Mesenchymal stem cell (in vitro differentiated cells and primary cell): ENCODE results near the gene SMIM10L1. TPM values are rescaled to one million over a fixed set of nuclear protein-coding genes. Genes with fewer than 3 reads are reported as not detected.

Source experiments
- DNase-seq: peaks from one replicate; pipeline ENCODE4 v3.0.0-alpha.2; 2013
- H2AFZ ChIP-seq: one replicate; pipeline ENCODE4 v1.6.1; 2013; ENCODE audit warnings: low read depth, mild to moderate bottlenecking, control low read depth, inconsistent platforms, low read length, moderate library complexity
- H2AK5ac ChIP-seq: 2 replicates; pipeline ENCODE4 v1.6.1; 2013; ENCODE audit warnings: low read length, moderate library complexity, mild to moderate bottlenecking, inconsistent platforms; ENCODE audit not compliant: severe bottlenecking
- H2BK120ac ChIP-seq: one replicate; pipeline ENCODE4 v1.6.1; 2013; ENCODE audit warnings: low read depth, mild to moderate bottlenecking, inconsistent platforms, low read length, moderate library complexity
- H2BK12ac ChIP-seq, 2 experiments: one replicate each; pipeline ENCODE4 v1.6.1; 2013; ENCODE audit warnings: inconsistent platforms in 2 of 2, low read length in 2 of 2, mild to moderate bottlenecking in 2 of 2, moderate library complexity in 2 of 2, control low read depth in 1 of 2
- H2BK15ac ChIP-seq: one replicate; pipeline ENCODE4 v1.6.1; 2013; ENCODE audit warnings: mild to moderate bottlenecking, low read depth, inconsistent platforms; ENCODE audit not compliant: poor library complexity, severe bottlenecking
- H2BK5ac ChIP-seq: 2 replicates; pipeline ENCODE4 v1.6.1; 2013; ENCODE audit warnings: low read depth, mild to moderate bottlenecking, low read length, control low read depth, inconsistent platforms; ENCODE audit not compliant: poor library complexity, severe bottlenecking
- H3K14ac ChIP-seq, 2 experiments: one replicate each; pipeline ENCODE4 v1.6.1; 2013; ENCODE audit warnings: inconsistent platforms in 2 of 2, low read length in 2 of 2, control low read depth in 1 of 2, mild to moderate bottlenecking in 1 of 2, moderate library complexity in 1 of 2
- H3K18ac ChIP-seq, 2 experiments: one replicate each; pipeline ENCODE4 v1.6.1; 2013; ENCODE audit warnings: inconsistent platforms in 2 of 2, low read length in 2 of 2, control low read depth in 1 of 2, low read depth in 1 of 2, mild to moderate bottlenecking in 1 of 2
- H3K23ac ChIP-seq, 2 experiments: one replicate each; pipeline ENCODE4 v1.6.1; 2013; ENCODE audit warnings: inconsistent platforms in 2 of 2, low read length in 2 of 2, mild to moderate bottlenecking in 2 of 2, moderate library complexity in 2 of 2, control low read depth in 1 of 2
- H3K27ac ChIP-seq: 2 replicates; pipeline ENCODE4 v1.5.1; 2013; ENCODE audit warnings: mild to moderate bottlenecking, moderate library complexity, low read length, control low read depth, inconsistent platforms; ENCODE audit not compliant: poor library complexity, severe bottlenecking
- H3K27me3 ChIP-seq, 2 experiments: 2 replicates each; pipeline versions ENCODE4 v1.6.1 to v1.7.0; 2013; ENCODE audit warnings: low read length in 2 of 2, mild to moderate bottlenecking in 2 of 2, moderate library complexity in 2 of 2, control low read depth in 1 of 2, inconsistent platforms in 1 of 2; ENCODE audit not compliant: control insufficient read depth in 1 of 2, insufficient read depth in 1 of 2
- H3K36me3 ChIP-seq, 2 experiments: 2 replicates each; pipeline versions ENCODE4 v1.6.1 to v1.7.0; 2013; ENCODE audit warnings: low read length in 2 of 2, control low read depth in 1 of 2, inconsistent platforms in 1 of 2, low read depth in 1 of 2, mild to moderate bottlenecking in 1 of 2; ENCODE audit not compliant: insufficient read depth in 2 of 2, control insufficient read depth in 1 of 2
- H3K4ac ChIP-seq, 2 experiments: one replicate each; pipeline ENCODE4 v1.6.1; 2013; ENCODE audit warnings: inconsistent platforms in 2 of 2, low read length in 2 of 2, mild to moderate bottlenecking in 2 of 2, moderate library complexity in 2 of 2, control low read depth in 1 of 2, low read depth in 1 of 2
- H3K4me1 ChIP-seq: 2 replicates; pipeline ENCODE4 v1.6.1; 2013; ENCODE audit warnings: low read depth, low read length, control low read depth; ENCODE audit not compliant: control insufficient read depth, insufficient read depth
- H3K4me2 ChIP-seq: 2 replicates; pipeline ENCODE4 v1.6.1; 2013; ENCODE audit warnings: low read length, mild to moderate bottlenecking, inconsistent platforms; ENCODE audit not compliant: poor library complexity, severe bottlenecking
- H3K4me3 ChIP-seq, 2 experiments: 2 replicates each; pipeline versions ENCODE4 v1.5.1 to v1.7.0; 2013; ENCODE audit warnings: low read length in 2 of 2, mild to moderate bottlenecking in 2 of 2, control low read depth in 1 of 2, low read depth in 1 of 2; ENCODE audit not compliant: insufficient read depth in 1 of 2
- H3K79me1 ChIP-seq: replicated peaks from 2 replicates; pipeline ENCODE4 v1.6.1; 2013; ENCODE audit warnings: mild to moderate bottlenecking, control low read depth, low read length, inconsistent platforms; ENCODE audit not compliant: poor library complexity, severe bottlenecking
- H3K9ac ChIP-seq: 2 replicates; pipeline ENCODE4 v1.7.0; 2013; ENCODE audit warnings: mild to moderate bottlenecking, low read length, moderate library complexity
- H3K9me3 ChIP-seq: 2 replicates; pipeline ENCODE4 v1.7.0; 2013; ENCODE audit warnings: mild to moderate bottlenecking, low read length; ENCODE audit not compliant: control insufficient read depth
- H4K8ac ChIP-seq: one replicate; pipeline ENCODE4 v1.6.1; 2013; ENCODE audit warnings: inconsistent platforms, mild to moderate bottlenecking, low read length, moderate library complexity
- H4K91ac ChIP-seq: one replicate; pipeline ENCODE4 v1.6.1; 2013; ENCODE audit warnings: mild to moderate bottlenecking, low read length, inconsistent platforms
- WGBS: methylation state at CpG from one replicate; pipeline ENCODE4 v1.1.7; 2013; ENCODE audit warnings: mixed read lengths; 5-methylcytosine and 5-hydroxymethylcytosine counted together
- polyA plus RNA-seq, 2 experiments: library from polyadenylated mRNA; stranded (reverse); fragments of 200-250 nt; gene quantifications; one replicate each; pipeline ENCODE4 v1.2.3, GENCODE V29; 2013

SMIM10L1 gene
- polyA plus RNA-seq (2013, experiment 1 of 2): 17.9 TPM
- 17.6 TPM for polyA plus RNA-seq (2013, experiment 2 of 2)

- peak within 1 kb of the TSS; percentile 99 for H3K9ac ChIP-seq
- H4K91ac ChIP-seq: peak within 1 kb of the TSS; percentile 96
- peak within 1 kb of the TSS; percentile 96 for H4K8ac ChIP-seq
- H3K27ac ChIP-seq: peak within 1 kb of the TSS; percentile 95
- peak within 1 kb of the TSS; percentile 20 for H2BK120ac ChIP-seq
- H3K4me2 ChIP-seq: peak within 1 kb of the TSS; percentile 67
- WGBS: 0% methylated on average over 70 of the region's 70 CpGs
- H2BK15ac ChIP-seq: peak within 1 kb of the TSS; percentile 50
- peak within 1 kb of the TSS in 1 of 2 experiments; percentile 93 for H3K23ac ChIP-seq
- H3K4ac ChIP-seq: peak within 1 kb of the TSS; percentile 86 to 96
- H2BK12ac ChIP-seq: peak within 1 kb of the TSS in 1 of 2 experiments; percentile 31
- H3K4me1 ChIP-seq: peaks cover 1% of the 10 kb centered on the region
- H3K27me3 ChIP-seq: no peaks in the 10 kb centered on the region
- H3K36me3 ChIP-seq: peaks cover 0 to 20% of the 10 kb centered on the region in 2 experiments
- peak within 1 kb of the TSS; percentile 88 to 95 for H3K4me3 ChIP-seq
- peak within 1 kb of the TSS; percentile 78 to 99 for H3K18ac ChIP-seq
- H2AFZ ChIP-seq: peak within 1 kb of the TSS; percentile 100
- H3K9me3 ChIP-seq: no peaks in the 10 kb centered on the region
- H2AK5ac ChIP-seq: no peak within 1 kb of the TSS
- peak; percentile 97 for DNase-seq
- peak within 1 kb of the TSS; percentile 79 for H2BK5ac ChIP-seq
- H3K79me1 ChIP-seq: peaks cover 8% of the 10 kb centered on the region
- peak within 1 kb of the TSS in 1 of 2 experiments; percentile 100 for H3K14ac ChIP-seq
Observed at GRCh38 chr12:11171145-11171968, at the start of gene SMIM10L1. Gene SMIM10L1 (plus strand): TSS chr12:11171194. CDS start chr12:11171357, 163 bp downstream.

GRCh38 chr12:11130382-11130781, 40.6 kb upstream of the SMIM10L1 start:
- H3K4ac ChIP-seq: no peak overlapping the region
- no peak overlapping the region for H2BK120ac ChIP-seq
- H4K91ac ChIP-seq: no peak overlapping the region
- no peak overlapping the region for H4K8ac ChIP-seq
- no peak overlapping the region for H3K27ac ChIP-seq
- no peaks in the 10 kb centered on the region for H3K9me3 ChIP-seq
- no peak overlapping the region for H3K4me2 ChIP-seq
- H2AK5ac ChIP-seq: no peak overlapping the region
- no peaks in the 10 kb centered on the region for H3K27me3 ChIP-seq
- peaks cover 23% of the 10 kb centered on the region for H3K79me1 ChIP-seq
- H2BK12ac ChIP-seq: no peak overlapping the region
- H3K14ac ChIP-seq: no peak overlapping the region
- no peak overlapping the region for H3K9ac ChIP-seq
- H2BK15ac ChIP-seq: no peak overlapping the region
- H3K23ac ChIP-seq: no peak overlapping the region
- no peak overlapping the region for H2AFZ ChIP-seq
- peaks cover 1% of the 10 kb centered on the region for H3K4me1 ChIP-seq
- peaks cover 0 to 8% of the 10 kb centered on the region in 2 experiments for H3K36me3 ChIP-seq
- WGBS: 98% methylated on average over 3 of the region's 3 CpGs
- DNase-seq: no peak
- no peak overlapping the region for H2BK5ac ChIP-seq
- no peak overlapping the region for H3K18ac ChIP-seq
- H3K4me3 ChIP-seq: no peak overlapping the region

GRCh38 chr12:11130999-11131398, 40.0 kb upstream of the SMIM10L1 start:
- Histone ChIP-seq H3K4me2 (no peak overlapping the region), H2AFZ (no peak overlapping the region), H3K27ac (no peak overlapping the region), H3K4ac (no peak overlapping the region), H3K23ac (no peak overlapping the region), H2AK5ac (no peak overlapping the region), H3K14ac (no peak overlapping the region), H3K79me1 (peaks cover 23% of the 10 kb centered on the region), H3K9ac (no peak overlapping the region), H3K4me3 (no peak overlapping the region), H2BK15ac (no peak overlapping the region), H3K18ac (no peak overlapping the region), H3K27me3 (no peaks in the 10 kb centered on the region), H2BK120ac (no peak overlapping the region), H3K4me1 (peaks cover 1% of the 10 kb centered on the region), H2BK12ac (no peak overlapping the region), H4K91ac (no peak overlapping the region), H3K9me3 (no peaks in the 10 kb centered on the region), H2BK5ac (no peak overlapping the region), H3K36me3 (peaks cover 0 to 8% of the 10 kb centered on the region in 2 experiments), H4K8ac (no peak overlapping the region)
- no peak for DNase-seq
- 48% methylated on average over 1 of the region's 2 CpGs for WGBS

GRCh38 chr12:11133162-11133561, 37.8 kb upstream of the SMIM10L1 start:
- Histone ChIP-seq H3K27me3 (no peaks in the 10 kb centered on the region), H2BK5ac (no peak overlapping the region), H3K9ac (no peak overlapping the region), H3K14ac (no peak overlapping the region), H2AK5ac (no peak overlapping the region), H3K4me3 (no peak overlapping the region), H3K18ac (no peak overlapping the region), H3K4me1 (peaks cover 1% of the 10 kb centered on the region), H3K23ac (no peak overlapping the region), H3K79me1 (peaks cover 23% of the 10 kb centered on the region), H2BK120ac (no peak overlapping the region), H4K91ac (no peak overlapping the region), H2BK12ac (no peak overlapping the region), H2AFZ (no peak overlapping the region), H3K36me3 (peaks cover 0 to 8% of the 10 kb centered on the region in 2 experiments), H3K4ac (no peak overlapping the region), H2BK15ac (no peak overlapping the region), H4K8ac (no peak overlapping the region), H3K4me2 (no peak overlapping the region), H3K27ac (no peak overlapping the region), H3K9me3 (no peaks in the 10 kb centered on the region)
- WGBS: no CpG with 5 or more reads among the region's 2 CpGs
- no peak for DNase-seq
